Type B pancreatic cell (in vitro differentiated cells): ENCODE results near the gene CCND1. TPM values are rescaled to one million over a fixed set of nuclear protein-coding genes. Genes with fewer than 3 reads are reported as not detected.

Experiments
- DNase-seq: peaks from one replicate; pipeline ENCODE4 v3.0.0; 2021; ENCODE audit warnings: mixed read lengths; ENCODE audit not compliant: unreplicated experiment; ENCODE audit errors: extremely low spot score
- H3K27ac Mint-ChIP-seq: 2 replicates; pipeline ENCODE4 v1.8.0; 2021; ENCODE audit warnings: mild to moderate bottlenecking, mixed read lengths
- H3K27me3 Mint-ChIP-seq: 2 replicates; pipeline ENCODE4 v1.8.0; 2021; ENCODE audit warnings: mixed read lengths
- H3K36me3 Mint-ChIP-seq: 2 replicates; pipeline ENCODE4 v1.8.0; 2021; ENCODE audit warnings: mixed read lengths
- H3K4me1 Mint-ChIP-seq: one replicate; pipeline ENCODE4 v1.8.0; 2021; ENCODE audit warnings: mixed read lengths; ENCODE audit not compliant: unreplicated experiment
- H3K4me3 Mint-ChIP-seq: 2 replicates; pipeline ENCODE4 v1.8.0; 2021; ENCODE audit warnings: mild to moderate bottlenecking, mixed read lengths
- H3K9me3 Mint-ChIP-seq: 2 replicates; pipeline ENCODE4 v1.8.0; 2021; ENCODE audit warnings: mixed read lengths
- CTCF ChIP-seq: fragments of 200-600 bp; sonication (generic); conservative IDR thresholded peaks from 2 replicates; pipeline ENCODE4 v1.5.0; 2021; ENCODE audit warnings: antibody characterized with exemption, mild to moderate bottlenecking
- total RNA-seq: library from RNA; stranded (reverse); gene quantifications from 2 replicates; pipeline ENCODE4 v1.2.1, GENCODE V29; 2021; ENCODE audit warnings: low replicate concordance

The CCND1 gene
- total RNA-seq, 1 donor from 2014 or later = 299 TPM

DNA sequence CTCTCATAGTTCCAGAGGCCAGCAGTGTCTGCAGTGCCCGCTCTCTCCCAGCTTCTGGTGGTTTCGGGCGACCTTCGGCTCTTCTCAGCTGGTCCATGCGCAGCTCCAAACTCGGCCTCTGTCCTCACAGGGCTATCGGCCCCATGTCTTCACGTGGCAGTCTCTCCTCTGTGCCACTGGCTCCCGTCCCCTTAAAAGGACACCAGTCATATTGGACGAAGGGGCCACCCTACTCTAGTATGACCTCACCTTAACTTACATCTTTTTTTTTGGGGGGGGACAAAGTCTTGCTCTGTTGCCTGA, 20.4 kb downstream of the CCND1 start:
- Mint-ChIP-seq H3K27me3 (no peaks in the 10 kb centered on the region), H3K4me3 (no peak overlapping the region), H3K4me1 (peaks cover 4% of the 10 kb centered on the region), H3K27ac (no peak overlapping the region), H3K9me3 (no peaks in the 10 kb centered on the region), H3K36me3 (peaks cover 3% of the 10 kb centered on the region)
- no peak for DNase-seq
- no peak for TF ChIP-seq CTCF

GRCh38 chr11:69662021-69662698, 21.2 kb downstream of the CCND1 start:
- no peak for DNase-seq
- no peaks in the 10 kb centered on the region for H3K9me3 Mint-ChIP-seq
- H3K27me3 Mint-ChIP-seq = no peaks in the 10 kb centered on the region
- peaks cover 3% of the 10 kb centered on the region for H3K36me3 Mint-ChIP-seq
- TF ChIP-seq CTCF = peak; percentile 59
- no peak overlapping the region for H3K4me3 Mint-ChIP-seq
- no peak overlapping the region for H3K27ac Mint-ChIP-seq
- H3K4me1 Mint-ChIP-seq = peaks cover 4% of the 10 kb centered on the region

- Mint-ChIP-seq H3K27ac (no peak overlapping the region), H3K27me3 (no peaks in the 10 kb centered on the region), H3K36me3 (peaks cover 3% of the 10 kb centered on the region), H3K4me3 (no peak overlapping the region), H3K9me3 (no peaks in the 10 kb centered on the region), H3K4me1 (peaks cover 4% of the 10 kb centered on the region)
- DNase-seq = no peak
- no peak for TF ChIP-seq CTCF
These were observed 21.9 kb downstream of the CCND1 start for GRCh38 chr11:69662806-69663205.

DNA sequence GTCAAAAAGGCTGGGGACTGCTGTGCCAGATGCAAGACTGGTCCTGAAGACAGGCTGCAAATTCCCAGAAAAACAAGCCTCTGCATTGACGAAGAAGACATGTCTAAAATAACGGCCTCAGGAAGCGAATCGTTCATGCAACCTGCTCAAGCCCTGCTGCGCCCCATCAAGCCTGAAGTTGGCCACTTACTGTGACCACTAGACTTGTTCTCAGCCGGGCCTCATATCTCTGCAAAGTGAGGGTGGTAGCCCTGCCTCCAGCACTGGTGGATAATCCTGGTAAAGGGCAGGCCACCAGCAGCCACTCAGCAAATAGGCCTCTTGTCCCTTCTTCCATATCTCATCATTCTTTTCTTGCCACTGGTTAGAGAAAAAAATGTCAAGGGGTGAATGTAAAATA, 22.4 kb downstream of the CCND1 start:
- Mint-ChIP-seq H3K4me1 (peaks cover 9% of the 10 kb centered on the region), H3K9me3 (no peaks in the 10 kb centered on the region), H3K4me3 (no peak overlapping the region), H3K36me3 (peaks cover 3% of the 10 kb centered on the region), H3K27me3 (no peaks in the 10 kb centered on the region), H3K27ac (no peak overlapping the region)
- TF ChIP-seq CTCF = no peak
- DNase-seq = no peak

DNA sequence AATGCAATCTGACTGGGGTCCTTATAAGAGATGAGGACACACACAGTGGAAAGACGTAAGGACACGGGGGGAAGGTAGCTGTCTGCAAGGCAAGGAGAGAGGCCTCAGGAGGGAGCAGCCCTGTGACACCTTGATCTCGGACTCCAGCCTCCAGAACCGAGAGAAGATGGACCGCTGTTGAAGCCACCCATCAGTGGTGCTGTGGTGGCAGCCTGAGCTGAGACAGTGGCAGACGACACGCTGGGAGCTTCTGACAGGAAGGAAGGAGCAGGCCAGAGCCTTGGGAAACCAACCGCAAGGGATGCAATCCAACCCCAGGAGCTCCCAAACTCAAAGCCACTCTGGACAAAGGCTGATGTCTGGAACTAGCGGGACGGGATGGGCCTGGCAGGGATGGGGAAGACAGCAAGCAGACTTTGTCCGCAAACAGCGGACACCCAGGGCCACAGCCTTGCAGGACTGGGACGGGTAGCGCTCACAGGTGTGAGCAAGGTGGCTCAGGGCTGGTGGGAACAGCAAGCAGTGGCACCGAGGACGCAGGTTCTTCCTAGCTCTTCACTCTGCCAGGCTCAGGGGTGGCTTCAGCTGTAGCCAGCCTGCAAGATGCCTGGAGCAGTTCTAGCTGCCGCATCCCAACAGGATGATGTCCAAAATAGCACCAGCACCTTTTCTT, 23.3 kb downstream of the CCND1 start:
- H3K27ac Mint-ChIP-seq = peak overlapping the region; percentile 18
- DNase-seq = no peak
- peaks cover 3% of the 10 kb centered on the region for H3K36me3 Mint-ChIP-seq
- TF ChIP-seq CTCF = no peak
- H3K27me3 Mint-ChIP-seq = no peaks in the 10 kb centered on the region
- peaks cover 9% of the 10 kb centered on the region for H3K4me1 Mint-ChIP-seq
- no peaks in the 10 kb centered on the region for H3K9me3 Mint-ChIP-seq
- H3K4me3 Mint-ChIP-seq = no peak overlapping the region
